ENCODE data around the gene CAMK2D.
"Not testable (repeated sequence)": the region's sequence is repeated elsewhere in the genome, so short reads cannot be mapped to it uniquely, and the experiment has no call there.

The CAMK2D gene

GRCh38 chr4:113733685-113734084 is 27.9 kb downstream of the CAMK2D start:
- Histone ChIP-seq H3K4me3 (ENCODE audit: low read depth, low read length) (no peak overlapping the region), H3K27ac (ENCODE audit: low read depth, low read length) (no peak overlapping the region), H3K79me2 (ENCODE audit: control insufficient read depth, insufficient read depth, low read length, unreplicated experiment) (peaks cover 68% of the 10 kb centered on the region), H3K4me1 (ENCODE audit: control insufficient read depth, insufficient read depth, low read length, unreplicated experiment) (peaks cover 23% of the 10 kb centered on the region), H3K27me3 (ENCODE audit: insufficient read depth, low read length) (no peaks in the 10 kb centered on the region), H2AFZ (ENCODE audit: low read length, unreplicated experiment) (no peak overlapping the region), H3K36me3 (ENCODE audit: insufficient read depth, low read length) (peaks cover 23% of the 10 kb centered on the region)

DNA sequence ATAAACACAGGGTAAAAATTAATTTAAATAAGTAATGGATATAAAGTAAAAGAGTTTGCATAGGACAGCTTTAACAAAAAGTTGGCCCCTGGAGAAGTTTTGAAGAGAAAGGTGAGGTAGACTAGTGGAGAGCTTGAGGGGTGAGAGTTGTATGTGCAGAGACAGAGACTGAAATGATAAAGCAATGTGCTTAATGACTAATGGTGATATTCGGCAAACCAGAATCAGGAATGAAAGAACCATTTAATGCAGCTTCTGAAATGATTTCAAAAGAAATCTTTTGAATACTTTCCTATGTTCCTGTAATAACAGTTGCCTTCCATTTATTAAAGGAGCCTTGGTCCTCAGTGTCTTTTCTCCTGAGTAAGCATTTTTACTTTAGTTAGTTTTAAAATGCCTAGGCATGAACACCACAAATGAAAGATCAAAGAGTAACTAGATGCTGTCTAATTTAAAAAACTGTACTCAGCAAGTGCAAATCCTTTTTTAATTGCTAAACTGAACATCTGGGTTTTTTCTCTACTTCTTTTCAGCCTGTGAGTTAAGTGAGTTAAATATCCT is 28.5 kb downstream of the CAMK2D start:
- no peak overlapping the region for H2AFZ ChIP-seq (ENCODE audit: low read length, unreplicated experiment)
- H3K27me3 ChIP-seq (ENCODE audit: insufficient read depth, low read length) = no peaks in the 10 kb centered on the region
- peaks cover 23% of the 10 kb centered on the region for H3K36me3 ChIP-seq (ENCODE audit: insufficient read depth, low read length)
- H3K4me1 ChIP-seq (ENCODE audit: control insufficient read depth, insufficient read depth, low read length, unreplicated experiment) = peaks cover 22% of the 10 kb centered on the region
- H3K79me2 ChIP-seq (ENCODE audit: control insufficient read depth, insufficient read depth, low read length, unreplicated experiment) = peaks cover 72% of the 10 kb centered on the region
- no peak overlapping the region for H3K4me3 ChIP-seq (ENCODE audit: low read depth, low read length)
- H3K27ac ChIP-seq (ENCODE audit: low read depth, low read length) = no peak overlapping the region

DNA sequence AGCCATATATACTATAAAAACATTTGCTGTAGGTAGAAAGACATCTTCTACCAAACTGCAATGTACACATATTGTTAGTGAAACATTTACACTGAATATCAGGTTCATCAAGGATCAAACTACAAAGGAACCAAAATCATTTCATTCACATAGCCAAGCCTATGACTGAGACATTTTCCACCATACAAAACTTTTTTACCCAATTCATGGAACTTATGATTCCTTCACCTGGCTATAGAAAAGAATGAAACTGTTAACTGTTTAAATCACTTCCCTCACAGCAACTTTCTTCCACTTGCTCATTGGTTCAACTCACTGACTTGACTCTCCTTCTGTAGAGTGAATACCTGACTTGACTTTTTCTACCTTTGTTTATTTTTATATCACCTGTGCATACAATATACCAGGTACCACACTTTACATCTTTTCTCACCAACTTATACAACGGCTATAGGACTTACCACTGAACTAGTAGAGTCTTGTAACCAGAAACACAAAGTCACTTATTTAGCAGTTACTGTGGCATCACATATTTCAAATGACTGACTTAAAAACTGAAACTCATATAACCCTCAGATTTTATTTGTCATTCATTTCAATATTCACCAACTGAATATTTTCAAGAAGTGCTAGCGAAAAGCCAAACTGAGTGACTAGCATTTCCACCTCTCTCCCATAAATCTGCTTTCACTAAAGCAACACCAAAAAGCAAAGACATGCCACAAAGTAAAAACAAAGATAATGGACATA is 30.9 kb downstream of the CAMK2D start:
- H3K27me3 ChIP-seq (ENCODE audit: insufficient read depth, low read length) = no peaks in the 10 kb centered on the region
- H3K27ac ChIP-seq (ENCODE audit: low read depth, low read length) = no peak overlapping the region
- H3K79me2 ChIP-seq (ENCODE audit: control insufficient read depth, insufficient read depth, low read length, unreplicated experiment) = peaks cover 73% of the 10 kb centered on the region
- peaks cover 34% of the 10 kb centered on the region for H3K4me1 ChIP-seq (ENCODE audit: control insufficient read depth, insufficient read depth, low read length, unreplicated experiment)
- no peak overlapping the region for H3K4me3 ChIP-seq (ENCODE audit: low read depth, low read length)
- no peak overlapping the region for H2AFZ ChIP-seq (ENCODE audit: low read length, unreplicated experiment)
- peaks cover 11% of the 10 kb centered on the region for H3K36me3 ChIP-seq (ENCODE audit: insufficient read depth, low read length)

DNA sequence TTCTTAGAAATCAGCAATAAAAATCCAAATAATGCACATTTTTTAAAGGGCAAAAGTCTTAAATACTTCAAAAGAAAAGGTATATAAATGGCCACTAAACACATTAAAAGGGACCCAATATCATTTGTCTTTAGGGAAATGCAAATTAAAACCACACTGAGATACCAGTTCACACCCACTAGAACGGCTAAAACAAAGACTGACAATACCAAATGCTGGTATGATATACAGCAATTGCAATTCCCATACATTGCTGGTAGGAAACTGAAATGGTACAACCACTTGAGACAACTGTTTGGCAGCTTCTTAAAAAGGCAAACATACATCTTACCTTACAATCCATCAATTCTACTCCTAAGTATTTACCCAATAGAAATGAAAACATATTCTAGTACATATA is 33.7 kb downstream of the CAMK2D start:
- no peak overlapping the region for H3K4me3 ChIP-seq (ENCODE audit: low read depth, low read length)
- H3K79me2 ChIP-seq (ENCODE audit: control insufficient read depth, insufficient read depth, low read length, unreplicated experiment) = peaks cover 56% of the 10 kb centered on the region

DNA sequence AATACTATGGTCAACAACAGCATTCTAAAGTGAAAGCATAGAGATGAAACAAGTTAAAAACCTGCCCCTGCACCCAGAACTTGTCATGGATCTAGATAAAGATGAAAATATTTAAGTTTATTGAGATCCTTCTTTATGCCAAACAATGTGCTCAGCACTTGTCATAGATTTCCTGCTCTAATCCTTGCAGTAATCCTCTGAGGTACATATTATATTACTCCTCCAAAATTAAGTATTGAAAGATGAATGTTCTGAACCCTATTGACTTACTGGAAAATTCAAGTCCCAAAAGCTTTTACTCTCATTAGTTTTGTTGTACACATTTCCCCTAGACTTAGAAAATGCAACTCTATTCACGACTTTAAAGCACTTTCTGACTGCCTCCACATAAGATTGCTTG is 35.6 kb downstream of the CAMK2D start:
- Histone ChIP-seq H3K4me1 (ENCODE audit: control insufficient read depth, insufficient read depth, low read length, unreplicated experiment) (peaks cover 19% of the 10 kb centered on the region), H3K36me3 (ENCODE audit: insufficient read depth, low read length) (no peaks in the 10 kb centered on the region), H3K27ac (ENCODE audit: low read depth, low read length) (no peak overlapping the region), H2AFZ (ENCODE audit: low read length, unreplicated experiment) (no peak overlapping the region), H3K4me3 (ENCODE audit: low read depth, low read length) (peak overlapping the region; percentile 25; the same call in 1 of the 2 replicates), H3K27me3 (ENCODE audit: insufficient read depth, low read length) (no peaks in the 10 kb centered on the region), H3K79me2 (ENCODE audit: control insufficient read depth, insufficient read depth, low read length, unreplicated experiment) (peaks cover 60% of the 10 kb centered on the region)

More for the DNA sequence above, 33.7 kb downstream of the CAMK2D start:
- Histone ChIP-seq H3K36me3 (ENCODE audit: insufficient read depth, low read length) (no peaks in the 10 kb centered on the region), H3K27ac (ENCODE audit: low read depth, low read length) (no peak overlapping the region), H3K27me3 (ENCODE audit: insufficient read depth, low read length) (no peaks in the 10 kb centered on the region), H2AFZ (ENCODE audit: low read length, unreplicated experiment) (no peak overlapping the region), H3K4me1 (ENCODE audit: control insufficient read depth, insufficient read depth, low read length, unreplicated experiment) (peaks cover 19% of the 10 kb centered on the region)

DNA sequence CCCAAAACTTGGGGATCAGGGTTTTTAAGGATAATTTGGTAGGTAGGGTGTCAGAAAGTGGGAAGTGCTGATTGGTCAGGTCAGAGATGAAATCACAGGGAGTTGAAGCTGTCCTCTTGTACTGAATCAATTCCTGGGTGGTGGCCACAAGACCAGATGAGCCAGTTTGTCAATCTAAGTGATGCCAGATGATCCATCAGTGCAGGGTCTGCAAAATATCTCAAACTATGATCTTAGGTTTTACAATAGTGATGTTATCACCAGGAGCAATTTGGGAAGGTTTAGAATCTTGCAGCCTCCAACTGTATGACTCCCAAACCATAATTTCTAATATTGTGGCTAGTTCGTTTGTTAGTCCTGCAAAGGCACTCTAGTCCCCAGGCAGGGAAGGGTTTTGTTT is 43.3 kb downstream of the CAMK2D start:
- Histone ChIP-seq H3K27me3 (ENCODE audit: insufficient read depth, low read length) (no peaks in the 10 kb centered on the region), H3K79me2 (ENCODE audit: control insufficient read depth, insufficient read depth, low read length, unreplicated experiment) (peaks cover 54% of the 10 kb centered on the region), H3K27ac (ENCODE audit: low read depth, low read length) (no peak overlapping the region), H3K36me3 (ENCODE audit: insufficient read depth, low read length) (no peaks in the 10 kb centered on the region), H3K4me1 (ENCODE audit: control insufficient read depth, insufficient read depth, low read length, unreplicated experiment) (peaks cover 4% of the 10 kb centered on the region), H2AFZ (ENCODE audit: low read length, unreplicated experiment) (no peak overlapping the region), H3K4me3 (ENCODE audit: low read depth, low read length) (no peak overlapping the region)

- no peaks in the 10 kb centered on the region for H3K27me3 ChIP-seq (ENCODE audit: insufficient read depth, low read length)
- no peak overlapping the region for H2AFZ ChIP-seq (ENCODE audit: low read length, unreplicated experiment)
- peaks cover 45% of the 10 kb centered on the region for H3K79me2 ChIP-seq (ENCODE audit: control insufficient read depth, insufficient read depth, low read length, unreplicated experiment)
- H3K4me1 ChIP-seq (ENCODE audit: control insufficient read depth, insufficient read depth, low read length, unreplicated experiment) = peaks cover 24% of the 10 kb centered on the region
- H3K4me3 ChIP-seq (ENCODE audit: low read depth, low read length) = no peak overlapping the region
- H3K27ac ChIP-seq (ENCODE audit: low read depth, low read length) = no peak overlapping the region
- no peaks in the 10 kb centered on the region for H3K36me3 ChIP-seq (ENCODE audit: insufficient read depth, low read length)
Observed at GRCh38 chr4:113711883-113712662, 49.5 kb downstream of the CAMK2D start.

DNA sequence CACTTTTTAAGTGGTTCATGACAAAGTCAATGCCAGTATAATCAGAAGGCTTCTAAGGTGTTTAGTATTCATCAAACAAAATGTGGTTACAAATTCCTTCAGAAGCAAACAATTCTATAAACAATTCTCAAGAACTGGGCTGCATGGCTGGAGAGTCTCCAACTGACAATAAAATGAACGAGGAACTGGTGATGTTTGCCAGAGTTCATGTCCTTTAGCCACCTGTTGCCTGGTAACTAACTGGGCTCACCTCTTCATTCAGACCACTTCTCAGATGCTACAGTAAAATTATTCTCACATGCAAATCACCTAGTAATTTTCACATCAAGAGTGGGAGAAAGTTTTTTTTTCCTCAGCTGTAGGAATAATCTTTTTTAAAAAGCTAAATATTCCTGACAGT is 53.3 kb downstream of the CAMK2D start:
- Histone ChIP-seq H3K4me1 (ENCODE audit: control insufficient read depth, insufficient read depth, low read length, unreplicated experiment) (peaks cover 28% of the 10 kb centered on the region), H3K27me3 (ENCODE audit: insufficient read depth, low read length) (no peaks in the 10 kb centered on the region), H3K36me3 (ENCODE audit: insufficient read depth, low read length) (no peaks in the 10 kb centered on the region), H3K79me2 (ENCODE audit: control insufficient read depth, insufficient read depth, low read length, unreplicated experiment) (peaks cover 50% of the 10 kb centered on the region), H3K4me3 (ENCODE audit: low read depth, low read length) (no peak overlapping the region), H3K27ac (ENCODE audit: low read depth, low read length) (no peak overlapping the region), H2AFZ (ENCODE audit: low read length, unreplicated experiment) (no peak overlapping the region)

DNA sequence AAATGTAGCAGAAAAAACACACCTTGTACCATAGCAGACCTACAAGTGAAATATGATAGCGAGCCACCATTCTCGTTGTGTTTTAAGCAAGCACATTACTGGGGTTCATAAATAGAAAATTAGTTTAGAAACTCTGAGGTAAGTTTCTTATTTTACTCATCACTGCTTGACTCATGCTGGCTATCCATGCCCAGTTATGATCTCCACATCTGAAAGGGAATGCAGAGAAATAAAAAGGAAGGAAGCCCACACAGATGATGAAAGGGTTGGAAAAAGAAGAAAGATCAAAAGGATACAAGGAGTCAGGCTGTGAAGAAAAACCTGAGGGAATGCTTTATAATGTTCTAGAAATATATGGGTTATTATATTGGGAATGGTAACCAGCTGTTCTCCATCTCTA is 54.5 kb downstream of the CAMK2D start:
- H2AFZ ChIP-seq (ENCODE audit: low read length, unreplicated experiment) = no peak overlapping the region
- H3K4me1 ChIP-seq (ENCODE audit: control insufficient read depth, insufficient read depth, low read length, unreplicated experiment) = peaks cover 28% of the 10 kb centered on the region
- no peak overlapping the region for H3K4me3 ChIP-seq (ENCODE audit: low read depth, low read length)
- H3K27me3 ChIP-seq (ENCODE audit: insufficient read depth, low read length) = no peaks in the 10 kb centered on the region
- H3K36me3 ChIP-seq (ENCODE audit: insufficient read depth, low read length) = no peaks in the 10 kb centered on the region
- peaks cover 48% of the 10 kb centered on the region for H3K79me2 ChIP-seq (ENCODE audit: control insufficient read depth, insufficient read depth, low read length, unreplicated experiment)
- H3K27ac ChIP-seq (ENCODE audit: low read depth, low read length) = no peak overlapping the region

GRCh38 chr4:113705097-113705496 is 56.4 kb downstream of the CAMK2D start:
- not testable (repeated sequence) for H3K27ac ChIP-seq (ENCODE audit: low read depth, low read length); H3K36me3 ChIP-seq (ENCODE audit: insufficient read depth, low read length); H3K4me3 ChIP-seq (ENCODE audit: low read depth, low read length); H2AFZ ChIP-seq (ENCODE audit: low read length, unreplicated experiment); H3K27me3 ChIP-seq (ENCODE audit: insufficient read depth, low read length)
- Histone ChIP-seq H3K79me2 (ENCODE audit: control insufficient read depth, insufficient read depth, low read length, unreplicated experiment) (peaks cover 55% of the 10 kb centered on the region), H3K4me1 (ENCODE audit: control insufficient read depth, insufficient read depth, low read length, unreplicated experiment) (peaks cover 44% of the 10 kb centered on the region)

Data from ACC112 (cell line).